H9 (cell line): Measurements from ENCODE around the gene CCT6A. TPM values are rescaled to one million over a fixed set of nuclear protein-coding genes. Genes with fewer than 3 reads are reported as not detected.

ENCODE experiments used
- DNase-seq: peaks from one replicate; pipeline ENCODE4 v3.0.0-alpha.2; 2017
- H2AFZ ChIP-seq: one replicate; pipeline ENCODE4 v1.6.1; 2013; ENCODE audit warnings: mild to moderate bottlenecking, low read length, control low read depth, moderate library complexity
- H2AK5ac ChIP-seq: 2 replicates; pipeline ENCODE4 v1.6.1; 2013; ENCODE audit warnings: low read length, control low read depth, mixed read lengths; ENCODE audit not compliant: insufficient read length
- H2BK120ac ChIP-seq: one replicate; pipeline ENCODE4 v1.6.1; 2013; ENCODE audit warnings: low read depth, mild to moderate bottlenecking, low read length, control low read depth, inconsistent platforms; ENCODE audit not compliant: poor library complexity, severe bottlenecking
- H2BK12ac ChIP-seq: 2 replicates; pipeline ENCODE4 v1.6.1; 2013; ENCODE audit warnings: low read length, control low read depth, mixed read lengths, low read depth; ENCODE audit not compliant: insufficient read length
- H2BK15ac ChIP-seq: 2 replicates; pipeline ENCODE4 v1.6.1; 2013; ENCODE audit warnings: low read depth, low read length, control low read depth
- H2BK20ac ChIP-seq: one replicate; pipeline ENCODE4 v1.6.1; 2013; ENCODE audit warnings: low read depth, mild to moderate bottlenecking, low read length, control low read depth, inconsistent platforms; ENCODE audit not compliant: poor library complexity, severe bottlenecking
- H2BK5ac ChIP-seq: 2 replicates; pipeline ENCODE4 v1.6.1; 2013; ENCODE audit warnings: low read length, control low read depth, mixed read lengths; ENCODE audit not compliant: insufficient read length
- H3K14ac ChIP-seq: 2 replicates; pipeline ENCODE4 v1.6.1; 2013; ENCODE audit warnings: low read length, control low read depth; ENCODE audit not compliant: insufficient read depth
- H3K18ac ChIP-seq: 2 replicates; pipeline ENCODE4 v1.6.1; 2013; ENCODE audit warnings: low read depth, mild to moderate bottlenecking, mixed read lengths, low read length, control low read depth; ENCODE audit not compliant: insufficient read length
- H3K23ac ChIP-seq: 2 replicates; pipeline ENCODE4 v1.6.1; 2013; ENCODE audit warnings: low read length, control low read depth, mixed read lengths, low read depth; ENCODE audit not compliant: insufficient read length
- H3K23me2 ChIP-seq: 2 replicates; pipeline ENCODE4 v1.6.1; 2013; ENCODE audit warnings: low read depth, mild to moderate bottlenecking, mixed read lengths, low read length, control low read depth; ENCODE audit not compliant: insufficient read length, poor library complexity, severe bottlenecking
- H3K27ac ChIP-seq: 2 replicates; pipeline ENCODE4 v1.5.1; 2013; ENCODE audit warnings: low read length, control low read depth, mixed read lengths, low read depth; ENCODE audit not compliant: insufficient read length
- H3K27me3 ChIP-seq: 2 replicates; pipeline ENCODE4 v1.6.1; 2013; ENCODE audit warnings: low read length, control low read depth, inconsistent platforms; ENCODE audit not compliant: insufficient read depth
- H3K4ac ChIP-seq: 2 replicates; pipeline ENCODE4 v1.6.1; 2013; ENCODE audit warnings: low read depth, mild to moderate bottlenecking, control low read depth, inconsistent platforms, low read length, moderate library complexity
- H3K4me1 ChIP-seq: 2 replicates; pipeline ENCODE4 v1.6.1; 2013; ENCODE audit warnings: low read length, control low read depth, inconsistent platforms; ENCODE audit not compliant: insufficient read depth
- H3K4me2 ChIP-seq: 2 replicates; pipeline ENCODE4 v1.6.1; 2013; ENCODE audit warnings: low read length, control low read depth, mixed read lengths; ENCODE audit not compliant: insufficient read length, insufficient read depth
- H3K56ac ChIP-seq: 2 replicates; pipeline ENCODE4 v1.6.1; 2013; ENCODE audit warnings: low read depth, mild to moderate bottlenecking, mixed read lengths, low read length, control low read depth; ENCODE audit not compliant: insufficient read length
- H3K79me1 ChIP-seq: 2 replicates; pipeline ENCODE4 v1.6.1; 2013; ENCODE audit warnings: low read depth, mild to moderate bottlenecking, moderate library complexity, low read length, control low read depth, inconsistent platforms; ENCODE audit not compliant: insufficient read depth, poor library complexity, severe bottlenecking
- H3K79me2 ChIP-seq: 2 replicates; pipeline ENCODE4 v1.6.1; 2013; ENCODE audit warnings: low read length, control low read depth, inconsistent platforms; ENCODE audit not compliant: insufficient read depth
- H3K9ac ChIP-seq: 2 replicates; pipeline ENCODE4 v1.6.1; 2013; ENCODE audit warnings: low read length, control low read depth, mixed read lengths; ENCODE audit not compliant: insufficient read length; ENCODE audit errors: extremely low read depth
- H3K9me3 ChIP-seq: one replicate; pipeline ENCODE4 v1.6.1; 2013; ENCODE audit warnings: low read depth, low read length, inconsistent platforms; ENCODE audit not compliant: control insufficient read depth
- H3T11ph ChIP-seq: one replicate; pipeline ENCODE4 v1.6.1; 2013; ENCODE audit warnings: mild to moderate bottlenecking, low read length, control low read depth, inconsistent platforms
- H4K20me1 ChIP-seq: one replicate; pipeline ENCODE4 v1.6.1; 2013; ENCODE audit not compliant: control insufficient read depth, insufficient read length, insufficient read depth
- H4K5ac ChIP-seq: 2 replicates; pipeline ENCODE4 v1.6.1; 2013; ENCODE audit warnings: low read depth, mild to moderate bottlenecking, mixed read lengths, low read length, control low read depth; ENCODE audit not compliant: insufficient read length
- H4K8ac ChIP-seq: replicated peaks from 2 replicates; pipeline ENCODE4 v1.6.1; 2013; ENCODE audit warnings: low read length, control low read depth, mixed read lengths, low read depth; ENCODE audit not compliant: insufficient read length
- H4K91ac ChIP-seq: 2 replicates; pipeline ENCODE4 v1.6.1; 2013; ENCODE audit warnings: low read depth, mild to moderate bottlenecking, moderate library complexity, mixed read lengths, low read length, control low read depth; ENCODE audit not compliant: insufficient read length
- H3K27ac Mint-ChIP-seq, 3 experiments: 2 replicates in 2 of 3; 3 replicates in 1 of 3; pipeline ENCODE4 v1.8.0; 2020 to 2021; ENCODE audit warnings: mixed read lengths in 3 of 3, mild to moderate bottlenecking in 1 of 3, moderate library complexity in 1 of 3
- H3K27me3 Mint-ChIP-seq: 2 replicates; pipeline ENCODE4 v1.8.0; 2021; ENCODE audit warnings: low read depth, mild to moderate bottlenecking, moderate library complexity, mixed read lengths
- H3K36me3 Mint-ChIP-seq, 3 experiments: 2 replicates in 2 of 3; 3 replicates in 1 of 3; pipeline ENCODE4 v1.8.0; 2020 to 2021; ENCODE audit warnings: low read depth in 3 of 3, mixed read lengths in 3 of 3; ENCODE audit not compliant: insufficient read depth in 1 of 3
- H3K4me1 Mint-ChIP-seq, 2 experiments: 2 replicates each; pipeline ENCODE4 v1.8.0; 2020; ENCODE audit warnings: mixed read lengths in 2 of 2
- H3K4me3 Mint-ChIP-seq, 2 experiments: 2 replicates in 1 of 2; 3 replicates in 1 of 2; pipeline ENCODE4 v1.8.0; 2020 to 2021; ENCODE audit warnings: mild to moderate bottlenecking in 2 of 2, mixed read lengths in 2 of 2, moderate library complexity in 1 of 2
- H3K9me3 Mint-ChIP-seq, 2 experiments: 2 replicates in 1 of 2; 3 replicates in 1 of 2; pipeline ENCODE4 v1.8.0; 2020; ENCODE audit warnings: mild to moderate bottlenecking in 2 of 2, mixed read lengths in 2 of 2, moderate library complexity in 1 of 2
- CTCF ChIP-seq: fragments of 200-600 bp; sonication (generic); conservative IDR thresholded peaks from 3 replicates; pipeline ENCODE4 v1.8.0; 2021; ENCODE audit warnings: antibody characterized with exemption, mild to moderate bottlenecking
- WGBS: extraction: QIAGEN DNeasy Blood & Tissue Kit; methylation state at CpG from one replicate; pipeline ENCODE4 v1.1.7; 2013; ENCODE audit warnings: missing lambda C conversion rate, low lambda C conversion rate, mixed read lengths; ENCODE audit not compliant: insufficient read length; ENCODE audit errors: extremely low coverage; 5-methylcytosine and 5-hydroxymethylcytosine counted together
- total RNA-seq: library from RNA; stranded (reverse); gene quantifications from 2 replicates; pipeline ENCODE4 v1.2.1, GENCODE V29; 2021

The CCT6A gene
- total RNA-seq, 1 experiment from 2014 or later = 303 TPM

DNA sequence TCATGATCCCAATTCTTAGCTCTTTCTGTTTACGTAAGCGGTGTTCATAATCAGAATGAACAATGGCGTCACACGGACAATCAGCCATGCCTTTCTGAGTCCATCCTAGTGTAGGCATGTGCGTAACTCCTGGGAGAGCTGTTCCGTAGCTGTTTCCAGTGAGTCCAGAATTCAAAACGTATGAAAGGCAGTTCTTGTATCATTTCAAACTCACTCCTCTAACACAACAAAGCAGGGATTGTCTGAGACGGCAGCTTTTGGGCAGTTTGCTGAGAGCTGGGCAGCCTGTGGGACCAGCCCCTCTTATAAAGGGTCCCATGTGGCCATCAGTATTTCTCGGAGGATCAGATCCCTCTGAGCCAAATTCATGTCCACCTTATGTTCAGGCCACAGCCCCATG is 43.7 kb upstream of the CCT6A start:
- Mint-ChIP-seq H3K4me1 (no peaks in the 10 kb centered on the region), H3K4me3 (no peak overlapping the region), H3K36me3 (peaks cover 6 to 19% (median 17%) of the 10 kb centered on the region in 3 experiments), H3K27me3 (no peaks in the 10 kb centered on the region), H3K9me3 (no peaks in the 10 kb centered on the region), H3K27ac (peak overlapping the region in 1 of 3 experiments; percentile 4; a peak in 3 of 7 replicates)
- Histone ChIP-seq H4K8ac (no peak overlapping the region), H3K23ac (no peak overlapping the region), H2BK15ac (no peak overlapping the region), H3T11ph (no peak overlapping the region), H4K91ac (no peak overlapping the region), H3K4ac (no peak overlapping the region), H3K79me1 (no peaks in the 10 kb centered on the region), H3K27ac (no peak overlapping the region), H3K18ac (no peak overlapping the region), H3K79me2 (no peaks in the 10 kb centered on the region), H2BK12ac (no peak overlapping the region), H3K56ac (no peak overlapping the region), H3K4me1 (no peaks in the 10 kb centered on the region), H4K5ac (no peak overlapping the region), H2BK20ac (no peak overlapping the region), H2BK5ac (no peak overlapping the region), H3K23me2 (no peaks in the 10 kb centered on the region), H3K9ac (no peak overlapping the region), H3K4me2 (no peak overlapping the region), H3K9me3 (no peaks in the 10 kb centered on the region), H4K20me1 (no peaks in the 10 kb centered on the region), H3K27me3 (no peaks in the 10 kb centered on the region), H2AFZ (no peak overlapping the region), H2AK5ac (no peak overlapping the region), H3K14ac (no peak overlapping the region), H2BK120ac (no peak overlapping the region)
- DNase-seq = no peak
- no CpG with 5 or more reads among the region's 9 CpGs for whole genome bisulfite sequencing
- TF ChIP-seq CTCF = no peak
